ENCODE data around the gene VPS35L. TPM values are rescaled to one million over a fixed set of nuclear protein-coding genes. Genes with fewer than 3 reads are reported as not detected.

Gene VPS35L
- total RNA-seq, 2 donors from 2014 or later: 58.8 to 74.0 TPM

GRCh38 chr16:19642501-19642900 is 87.0 kb downstream of the VPS35L start:
- intact Hi-C loops (cut with DNase I): no loop called here
- Histone ChIP-seq H3K36me3 (no peaks in the 10 kb centered on the region), H3K9me3 (no peaks in the 10 kb centered on the region), H3K27me3 (replicated peaks; ENCODE audit: insufficient read depth) (no peaks in the 10 kb centered on the region), H3K4me3 (no peak overlapping the region), H3K4me1 (replicated peaks) (no peaks in the 10 kb centered on the region), H3K27ac (no peak overlapping the region)
- 85% methylated on average over 4 of the region's 4 CpGs for WGBS
- TF ChIP-seq POLR2AphosphoS5 (IDR thresholded peaks at IDR 0.05): no peak
- no peak for TF ChIP-seq CTCF (IDR thresholded peaks at IDR 0.05)
- TF ChIP-seq POLR2A (IDR thresholded peaks at IDR 0.05): no peak
- DNase-seq (ENCODE audit: low spot score): no peak

- Histone ChIP-seq H3K4me3 (no peak overlapping the region), H3K27me3 (replicated peaks; ENCODE audit: insufficient read depth) (no peaks in the 10 kb centered on the region), H3K36me3 (no peaks in the 10 kb centered on the region), H3K9me3 (no peaks in the 10 kb centered on the region), H3K4me1 (replicated peaks) (no peaks in the 10 kb centered on the region), H3K27ac (peak overlapping the region; percentile 34 to 50)
- intact Hi-C loops (cut with DNase I): no loop called here
- 59% methylated on average over 4 of the region's 4 CpGs for WGBS
- no peak for DNase-seq (ENCODE audit: low spot score)
- TF ChIP-seq POLR2AphosphoS5 (IDR thresholded peaks at IDR 0.05): no peak
- no peak for TF ChIP-seq POLR2A (IDR thresholded peaks at IDR 0.05)
- TF ChIP-seq CTCF (IDR thresholded peaks at IDR 0.05): no peak
Observed at GRCh38 chr16:19644877-19645276, 89.4 kb downstream of the VPS35L start.

GRCh38 chr16:19645557-19645981 is 90.1 kb downstream of the VPS35L start:
- Histone ChIP-seq H3K4me3 (no peak overlapping the region), H3K4me1 (replicated peaks) (no peaks in the 10 kb centered on the region), H3K27ac (peak overlapping the region; percentile 34 to 50), H3K9me3 (no peaks in the 10 kb centered on the region), H3K36me3 (no peaks in the 10 kb centered on the region), H3K27me3 (replicated peaks; ENCODE audit: insufficient read depth) (no peaks in the 10 kb centered on the region)
- intact Hi-C loops (cut with DNase I): no loop called here
- TF ChIP-seq POLR2A (IDR thresholded peaks at IDR 0.05) (no peak), CTCF (IDR thresholded peaks at IDR 0.05) (no peak), POLR2AphosphoS5 (IDR thresholded peaks at IDR 0.05) (no peak)
- DNase-seq (ENCODE audit: low spot score): no peak
- 78% methylated on average over 7 of the region's 7 CpGs for WGBS

GRCh38 chr16:19649980-19650379 is 94.5 kb downstream of the VPS35L start:
- intact Hi-C loops (cut with DNase I): no loop called here

More at GRCh38 chr16:19649980-19650379, 94.5 kb downstream of the VPS35L start:
- Histone ChIP-seq H3K9me3 (no peaks in the 10 kb centered on the region), H3K27ac (no peak overlapping the region), H3K4me1 (replicated peaks) (no peaks in the 10 kb centered on the region), H3K27me3 (replicated peaks; ENCODE audit: insufficient read depth) (no peaks in the 10 kb centered on the region), H3K4me3 (no peak overlapping the region), H3K36me3 (peaks cover 0 to 8% of the 10 kb centered on the region in 2 donors)
- no peak for DNase-seq (ENCODE audit: low spot score)
- no peak for TF ChIP-seq POLR2A (IDR thresholded peaks at IDR 0.05)
- TF ChIP-seq CTCF (IDR thresholded peaks at IDR 0.05): no peak
- no peak for TF ChIP-seq POLR2AphosphoS5 (IDR thresholded peaks at IDR 0.05)
- WGBS: 96% methylated on average over 3 of the region's 3 CpGs

All from prostate gland (tissue), 2 donors.